ENCODE measurements around the gene PSMB5.
"Not testable (repeated sequence)": the region's sequence is repeated elsewhere in the genome, so short reads cannot be mapped to it uniquely, and the experiment has no call there.

PSMB5 gene

GRCh38 chr14:23013749-23014054 is 21.0 kb downstream of the PSMB5 start:
- DNase-seq (ENCODE audit: low read depth), result not testable (repeated sequence)

GRCh38 chr14:23013054-23013748 is 21.5 kb downstream of the PSMB5 start:
- no peak for DNase-seq (ENCODE audit: low read depth)

- DNase-seq (ENCODE audit: low read depth), result peak; percentile 69
Observed at GRCh38 chr14:23009939-23010726, 24.6 kb downstream of the PSMB5 start, which contains the start of gene C14orf93. Gene C14orf93 (minus strand): TSS chr14:23010143. CDS start chr14:22999023, 11,120 bp downstream.

- DNase-seq (ENCODE audit: low read depth), result no peak
Observed at GRCh38 chr14:23009483-23009938, 25.2 kb downstream of the PSMB5 start.

- DNase-seq (ENCODE audit: low read depth), result no peak
Observed at GRCh38 chr14:23008831-23009230, 25.9 kb downstream of the PSMB5 start.

- peak; percentile 94 for DNase-seq (ENCODE audit: low read depth)
Observed at GRCh38 chr14:23006544-23007419, 27.9 kb downstream of the PSMB5 start.

- no peak for DNase-seq (ENCODE audit: low read depth)
Observed at GRCh38 chr14:23006188-23006534, 28.5 kb downstream of the PSMB5 start.

- no peak for DNase-seq (ENCODE audit: low read depth)
Observed at GRCh38 chr14:23005451-23006187, 29.1 kb downstream of the PSMB5 start.

GRCh38 chr14:23004274-23004673 is 30.4 kb downstream of the PSMB5 start:
- DNase-seq (ENCODE audit: low read depth), result not testable (repeated sequence)

- no peak for DNase-seq (ENCODE audit: low read depth)
Observed at GRCh38 chr14:23002592-23002991, 32.1 kb downstream of the PSMB5 start.

- DNase-seq (ENCODE audit: low read depth), result no peak
Observed at GRCh38 chr14:23000860-23001259, 33.8 kb downstream of the PSMB5 start.

- DNase-seq (ENCODE audit: low read depth), result no peak
Observed at GRCh38 chr14:22998329-22999012, 36.2 kb downstream of the PSMB5 start.

- DNase-seq (ENCODE audit: low read depth), result no peak
Observed at GRCh38 chr14:22997676-22998323, 36.9 kb downstream of the PSMB5 start.

- DNase-seq (ENCODE audit: low read depth), result no peak
Observed at GRCh38 chr14:22996768-22997654, 37.7 kb downstream of the PSMB5 start.

GRCh38 chr14:22995889-22996625 is 38.6 kb downstream of the PSMB5 start:
- no peak for DNase-seq (ENCODE audit: low read depth)

- no peak for DNase-seq (ENCODE audit: low read depth)
Observed at GRCh38 chr14:22994762-22995275, 39.9 kb downstream of the PSMB5 start.

- no peak for DNase-seq (ENCODE audit: low read depth)
Observed at GRCh38 chr14:22993517-22993916, 41.2 kb downstream of the PSMB5 start.

GRCh38 chr14:22991852-22992251 is 42.8 kb downstream of the PSMB5 start:
- no peak for DNase-seq (ENCODE audit: low read depth)

GRCh38 chr14:22987291-22987690 is 47.4 kb downstream of the PSMB5 start:
- DNase-seq (ENCODE audit: low read depth), result no peak

All from activated T-helper 1 cell treated with Interleukin-2 at 50 U/mL for 16 hours (primary cell).